HG03039 (cell line): ENCODE data around the gene ATP6V1E1.
"Not testable (repeated sequence)": the region's sequence is repeated elsewhere in the genome, so short reads cannot be mapped to it uniquely, and the experiment has no call there.

Source experiments
- ATAC-seq: cut with Tn5 transposase; IDR thresholded peaks from one replicate; pipeline ENCODE4 v1.9.1; 2021; ENCODE audit warnings: mild to moderate bottlenecking, moderate library complexity; ENCODE audit not compliant: unreplicated experiment

The ATP6V1E1 gene

DNA sequence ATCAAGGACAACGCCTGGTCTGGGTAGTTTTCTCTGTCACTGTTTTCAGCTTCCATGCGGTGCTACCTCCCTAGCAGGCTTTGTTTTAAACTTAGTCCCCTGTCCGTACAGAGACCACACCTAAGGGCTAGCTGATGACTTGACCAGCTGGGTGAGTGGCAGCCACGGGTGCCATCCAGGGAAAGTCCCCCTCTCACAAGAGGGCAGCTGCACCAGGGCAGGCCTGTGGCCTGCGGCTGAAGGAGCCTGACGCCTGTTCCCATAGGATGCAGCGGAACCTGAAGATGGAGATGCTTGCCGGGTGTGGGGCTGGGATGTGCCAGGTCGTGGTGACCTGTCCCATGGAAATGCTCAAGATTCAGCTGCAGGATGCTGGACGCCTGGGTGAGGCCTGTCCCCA, 45.4 kb downstream of the ATP6V1E1 start:
- ATAC-seq, result no peak

DNA sequence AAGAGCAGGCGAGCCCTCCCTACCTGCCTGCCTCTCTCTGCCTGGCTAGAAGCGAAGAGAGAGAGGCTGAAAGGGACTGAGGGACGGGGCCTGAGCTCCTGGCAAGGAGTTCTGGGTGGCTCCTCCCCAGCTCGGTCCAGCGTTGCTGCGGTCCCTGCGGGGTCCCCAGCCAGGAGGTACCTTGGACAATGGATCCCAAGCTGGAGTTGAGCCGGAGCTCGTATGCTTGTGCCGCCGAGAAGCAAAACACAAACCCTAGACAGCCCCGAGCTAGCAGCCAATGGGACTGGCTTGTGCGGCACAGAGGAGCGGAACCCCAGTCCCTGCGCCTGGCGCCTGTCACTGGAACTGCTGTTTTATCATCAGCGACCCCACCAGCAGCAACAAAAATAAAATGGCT, 46.9 kb downstream of the ATP6V1E1 start:
- no peak for ATAC-seq

DNA sequence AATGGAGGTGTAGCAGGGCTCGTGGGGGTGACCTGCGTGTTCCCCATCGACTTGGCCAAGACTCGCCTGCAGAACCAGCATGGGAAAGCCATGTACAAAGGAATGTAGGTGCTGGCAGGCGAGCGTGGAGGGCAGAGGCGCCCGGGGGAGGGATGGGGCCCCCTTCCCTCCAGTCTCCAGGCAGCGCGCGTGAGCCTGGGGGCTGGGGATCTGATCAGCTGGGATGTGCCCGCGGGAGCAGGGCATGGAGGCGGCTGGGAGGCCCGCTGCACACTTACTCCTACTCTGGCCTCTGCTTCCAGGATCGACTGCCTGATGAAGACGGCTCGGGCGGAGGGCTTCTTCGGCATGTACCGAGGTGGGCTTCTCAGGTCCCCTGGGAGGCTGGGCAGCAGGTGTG, 47.5 kb downstream of the ATP6V1E1 start:
- no peak for ATAC-seq

DNA sequence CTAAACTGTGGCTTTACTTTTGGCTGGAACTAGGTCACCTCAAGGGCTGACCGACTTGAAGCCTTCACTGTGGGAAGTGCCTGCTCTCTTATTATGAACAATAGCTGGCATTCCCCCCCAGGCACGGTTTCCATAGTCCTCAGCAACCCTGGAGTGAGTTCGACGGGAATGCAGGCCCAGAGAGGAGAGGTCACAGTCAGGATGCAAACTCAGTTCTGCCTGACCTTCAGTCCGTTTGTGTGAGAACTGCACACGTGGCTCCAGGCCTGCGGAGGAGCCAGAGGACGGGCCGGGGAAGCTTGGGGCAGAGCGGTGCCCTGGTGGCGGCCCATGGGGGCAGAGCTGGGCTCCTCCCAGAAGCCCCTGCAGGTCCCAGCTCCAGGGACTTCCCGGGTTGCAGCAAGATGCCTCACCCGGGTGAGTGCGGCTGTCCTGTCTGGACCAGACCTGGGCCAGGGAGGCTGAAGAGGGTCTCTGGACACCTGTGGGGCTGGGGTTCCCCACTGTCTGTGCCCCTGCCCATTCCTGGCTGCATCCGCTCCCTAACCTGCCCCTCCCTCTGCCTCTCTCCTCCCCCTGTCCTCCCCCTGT, 48.0 kb downstream of the ATP6V1E1 start:
- ATAC-seq, result no peak

DNA sequence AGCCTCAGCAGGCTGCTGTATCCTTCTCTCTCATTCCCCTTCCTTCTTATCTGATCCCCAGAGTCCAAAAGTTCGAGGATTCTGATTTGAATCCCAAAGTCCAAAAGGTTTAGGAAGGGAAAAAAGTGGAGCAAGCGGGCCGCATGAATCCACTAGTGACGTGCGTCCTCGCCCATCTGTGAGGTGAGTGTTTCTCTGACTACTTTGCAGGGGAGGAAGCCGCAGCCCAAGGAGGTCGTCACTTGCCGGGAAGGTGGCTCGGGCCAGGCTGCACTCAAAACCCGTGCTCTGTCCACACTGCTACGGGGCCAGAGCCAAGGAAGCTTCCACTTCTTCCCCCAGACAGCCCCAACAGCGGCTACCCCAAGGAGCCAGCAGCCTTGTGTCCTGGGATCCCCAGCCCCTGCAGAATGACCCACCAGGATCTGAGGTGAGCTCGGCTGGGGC, 49.0 kb downstream of the ATP6V1E1 start:
- no peak for ATAC-seq

DNA sequence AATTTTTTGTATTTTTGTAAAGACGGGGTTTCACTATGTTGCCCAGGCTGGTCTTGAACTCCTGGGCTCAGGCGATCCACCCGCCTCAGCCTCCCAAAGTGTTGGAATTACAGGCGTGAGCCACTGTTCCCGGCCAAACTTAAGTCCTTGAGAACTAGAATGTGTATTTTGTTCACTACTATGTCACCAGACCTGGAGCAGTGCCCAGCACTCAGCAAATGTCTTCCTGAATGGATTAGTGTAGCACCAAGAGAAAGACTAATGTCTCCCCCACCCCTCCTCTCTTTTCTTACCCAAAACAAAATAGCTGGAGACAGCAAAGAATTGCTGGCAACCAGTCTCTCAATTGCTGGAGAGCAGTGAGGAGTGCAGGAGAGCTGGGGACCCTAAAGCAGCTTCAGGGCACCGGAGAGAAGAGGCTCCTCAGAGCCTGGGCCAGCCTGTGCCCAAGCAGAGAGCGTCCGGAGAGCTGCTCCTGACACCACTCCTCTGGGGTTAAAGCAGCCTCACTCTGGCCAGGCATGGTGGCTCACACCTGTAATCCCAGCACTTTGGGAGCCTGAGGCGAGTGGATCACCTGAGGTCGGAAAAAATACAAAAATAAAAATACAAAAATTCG, 50.3 kb downstream of the ATP6V1E1 start:
- ATAC-seq, result no peak

DNA sequence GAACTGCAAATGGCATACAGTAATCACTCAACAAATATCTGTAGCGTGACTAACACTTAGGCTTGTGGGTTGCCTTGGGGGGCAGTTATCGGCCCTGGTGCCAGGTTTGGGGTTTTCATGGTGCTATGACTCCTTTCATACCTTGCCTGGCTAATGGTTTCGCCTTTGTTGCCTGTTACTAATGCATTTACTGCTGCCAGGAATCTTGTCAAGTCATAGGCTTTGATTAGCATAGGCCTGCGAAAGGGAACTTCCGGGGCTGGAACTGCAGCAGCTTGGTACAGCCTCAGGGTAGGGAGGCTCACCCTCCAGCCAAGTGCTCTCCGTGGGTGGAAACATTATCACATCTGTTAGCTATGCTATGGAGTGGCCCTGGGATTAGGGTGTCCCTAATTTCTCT, 52.1 kb downstream of the ATP6V1E1 start:
- no peak for ATAC-seq

DNA sequence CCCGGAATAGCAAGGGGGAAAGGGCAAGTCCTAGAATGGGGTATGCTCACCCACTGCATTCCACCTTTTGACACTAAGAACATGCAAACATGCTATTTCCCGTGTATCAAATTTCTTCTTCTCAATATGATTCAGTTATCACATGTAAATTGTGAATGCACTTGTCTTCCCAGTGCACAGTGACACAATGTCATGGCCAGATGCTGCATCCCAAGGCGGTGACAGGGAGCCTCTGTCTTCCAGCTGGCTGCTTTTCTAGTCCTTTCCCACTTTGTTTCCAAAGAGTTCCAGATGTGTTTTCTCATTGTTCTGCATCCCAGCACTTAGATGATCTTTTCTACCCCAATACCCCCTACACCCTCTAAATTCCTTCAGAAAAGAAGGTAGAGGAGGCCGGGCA, 52.9 kb downstream of the ATP6V1E1 start:
- no peak for ATAC-seq

DNA sequence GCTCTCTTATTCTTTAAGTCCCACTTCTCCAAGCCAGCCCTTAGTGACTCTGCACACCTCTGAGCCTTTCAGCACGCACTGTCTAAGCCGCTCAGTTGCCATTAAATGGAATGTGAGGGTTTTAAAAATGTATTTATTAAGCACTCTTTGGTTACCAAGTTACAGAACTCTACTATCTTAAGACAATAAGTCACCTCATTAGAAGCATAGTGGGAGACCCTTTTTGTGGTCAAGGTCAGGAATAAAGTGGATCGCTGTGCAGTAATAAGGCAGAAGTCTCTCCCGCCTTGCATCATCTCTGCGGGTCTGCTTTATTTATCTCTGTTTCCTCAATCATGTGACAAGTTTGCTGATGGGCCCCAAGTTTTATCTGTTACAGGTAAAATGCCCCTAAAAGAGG, 53.4 kb downstream of the ATP6V1E1 start:
- ATAC-seq, result no peak

DNA sequence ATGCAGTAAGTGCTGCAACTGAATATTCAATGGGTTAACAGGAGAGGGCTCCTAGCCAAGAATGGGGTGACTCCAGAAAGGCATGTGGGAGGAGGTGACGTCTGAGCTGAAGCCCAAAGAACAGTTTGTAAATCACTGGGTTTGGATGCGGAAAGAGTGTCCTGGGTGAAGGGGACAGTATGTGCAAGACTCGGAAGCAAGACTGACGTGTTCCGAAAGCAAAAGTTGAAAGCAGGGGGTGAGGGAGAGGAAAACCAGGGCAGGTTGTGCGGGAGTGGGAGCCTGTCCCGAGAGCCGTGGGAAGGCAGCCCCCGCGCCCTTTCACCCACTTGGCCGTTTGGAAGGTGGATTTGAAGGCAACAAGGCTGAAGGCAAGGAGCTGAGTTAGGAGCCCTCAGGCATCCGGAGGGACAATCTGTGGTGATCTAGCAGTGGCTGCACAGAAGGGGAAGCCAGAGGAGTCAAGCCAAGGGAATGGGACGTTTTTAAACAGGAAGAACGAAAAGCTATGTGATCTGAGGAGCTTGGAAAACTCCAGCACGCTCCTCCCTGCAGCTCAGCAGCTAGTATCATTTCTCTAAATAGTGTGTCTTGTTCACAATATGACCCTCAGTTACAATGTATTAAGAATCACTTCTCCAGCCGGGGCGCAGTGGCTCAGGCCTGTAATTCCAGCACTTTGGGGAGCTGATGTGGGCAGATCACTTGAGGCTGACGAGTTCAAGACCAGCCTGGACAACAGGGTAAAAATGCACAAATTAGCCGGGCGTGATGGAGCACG, 57.5 kb downstream of the ATP6V1E1 start:
- ATAC-seq, result no peak

DNA sequence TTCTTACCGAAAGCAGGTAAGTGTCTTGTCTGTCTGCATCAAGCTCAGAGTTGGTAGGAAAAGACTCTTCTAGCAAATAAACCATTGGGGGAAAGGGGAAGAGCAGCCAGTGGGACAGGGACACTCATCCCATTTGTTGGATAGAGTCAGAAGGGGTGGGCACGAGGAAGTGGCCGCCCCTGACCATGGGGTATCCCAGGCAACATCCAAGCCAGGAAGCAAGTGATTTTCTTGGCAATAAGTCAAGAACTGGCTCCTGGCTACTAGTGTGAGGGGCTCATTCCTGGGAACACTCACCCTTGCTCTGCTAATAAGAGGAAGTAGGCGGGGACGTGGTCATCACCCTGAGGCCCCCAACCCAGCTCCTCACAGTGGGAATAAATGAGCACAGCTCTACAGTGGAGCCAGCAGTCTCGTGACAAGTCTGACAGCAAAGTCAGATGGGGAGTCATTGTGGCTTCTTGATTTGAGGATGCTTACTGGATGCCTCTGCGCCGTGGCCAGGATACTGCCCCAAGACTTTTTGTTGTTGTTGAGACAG, 58.5 kb downstream of the ATP6V1E1 start:
- ATAC-seq, result no peak

DNA sequence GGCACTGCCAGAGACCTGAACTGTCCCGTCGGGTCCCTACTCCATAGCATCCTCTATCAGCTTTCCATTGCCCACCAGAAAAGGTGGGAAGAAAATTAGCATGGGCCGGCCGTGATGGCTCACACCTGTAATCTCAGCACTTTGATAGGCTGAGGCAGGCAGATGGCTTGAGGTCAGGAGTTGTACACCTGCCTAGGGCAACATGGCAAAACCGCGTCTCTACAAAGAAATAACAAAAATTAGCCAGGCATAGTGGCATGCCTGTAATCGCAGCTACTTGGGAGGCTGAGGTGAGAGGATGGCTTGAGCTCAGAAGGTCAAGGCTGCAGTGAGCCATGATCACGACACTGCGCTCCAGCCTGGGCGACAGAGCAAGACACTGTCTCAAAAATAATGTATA, 61.8 kb downstream of the ATP6V1E1 start:
- ATAC-seq, result no peak

DNA sequence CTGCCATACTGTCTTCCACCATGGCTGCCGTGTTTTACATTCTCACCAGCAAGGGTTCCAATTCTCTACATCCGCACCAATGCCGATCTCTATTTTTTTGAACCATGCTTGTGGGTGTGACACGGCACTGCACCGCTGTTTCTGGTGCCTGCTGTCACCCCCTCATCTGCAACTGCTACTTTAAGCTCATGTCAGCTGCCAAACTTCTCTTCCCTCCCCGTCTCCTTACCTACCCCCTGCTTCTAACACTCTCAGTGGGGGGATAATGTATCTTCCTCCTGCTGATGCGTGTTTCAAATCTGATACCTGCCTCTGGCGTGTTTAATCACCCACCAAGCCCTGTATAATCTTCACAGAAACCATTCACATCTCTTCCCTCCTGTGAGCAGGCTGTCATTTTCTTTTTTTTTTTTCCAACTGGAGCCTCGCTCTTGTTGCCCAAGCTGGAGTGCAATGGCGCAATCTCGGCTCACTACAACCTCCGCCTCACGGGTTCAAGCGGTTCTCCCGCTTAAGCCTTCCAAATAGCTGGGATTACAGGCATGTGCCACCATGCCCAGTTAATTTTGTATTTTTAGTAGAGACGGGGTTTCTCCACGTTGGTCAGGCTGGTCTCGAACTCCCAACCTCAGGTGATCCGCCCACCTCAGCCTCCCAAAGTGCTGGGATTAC, 62.4 kb downstream of the ATP6V1E1 start:
- not testable (repeated sequence) for ATAC-seq

DNA sequence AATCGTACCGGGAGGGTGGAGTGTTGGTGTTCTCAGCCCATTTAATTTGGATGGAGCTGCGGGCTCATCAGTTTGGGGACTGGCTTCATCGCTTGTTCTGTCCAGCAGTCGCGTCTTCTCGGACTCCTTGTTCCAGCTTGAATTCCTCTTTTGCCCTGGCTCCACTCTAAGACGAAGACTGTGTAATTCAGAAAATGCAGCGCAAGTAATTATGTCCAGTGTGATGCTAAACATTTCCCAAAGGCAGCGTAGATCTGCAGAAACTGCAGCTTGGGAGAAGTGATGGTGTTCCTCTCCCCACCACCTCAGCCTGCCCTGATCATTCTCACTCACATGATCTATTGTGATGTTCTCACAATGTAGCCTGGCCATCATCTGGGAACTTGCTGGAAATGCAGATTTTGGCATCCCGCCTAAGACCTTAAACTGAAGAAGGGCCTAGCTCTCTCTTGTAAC, 64.6 kb downstream of the ATP6V1E1 start:
- ATAC-seq, result no peak

DNA sequence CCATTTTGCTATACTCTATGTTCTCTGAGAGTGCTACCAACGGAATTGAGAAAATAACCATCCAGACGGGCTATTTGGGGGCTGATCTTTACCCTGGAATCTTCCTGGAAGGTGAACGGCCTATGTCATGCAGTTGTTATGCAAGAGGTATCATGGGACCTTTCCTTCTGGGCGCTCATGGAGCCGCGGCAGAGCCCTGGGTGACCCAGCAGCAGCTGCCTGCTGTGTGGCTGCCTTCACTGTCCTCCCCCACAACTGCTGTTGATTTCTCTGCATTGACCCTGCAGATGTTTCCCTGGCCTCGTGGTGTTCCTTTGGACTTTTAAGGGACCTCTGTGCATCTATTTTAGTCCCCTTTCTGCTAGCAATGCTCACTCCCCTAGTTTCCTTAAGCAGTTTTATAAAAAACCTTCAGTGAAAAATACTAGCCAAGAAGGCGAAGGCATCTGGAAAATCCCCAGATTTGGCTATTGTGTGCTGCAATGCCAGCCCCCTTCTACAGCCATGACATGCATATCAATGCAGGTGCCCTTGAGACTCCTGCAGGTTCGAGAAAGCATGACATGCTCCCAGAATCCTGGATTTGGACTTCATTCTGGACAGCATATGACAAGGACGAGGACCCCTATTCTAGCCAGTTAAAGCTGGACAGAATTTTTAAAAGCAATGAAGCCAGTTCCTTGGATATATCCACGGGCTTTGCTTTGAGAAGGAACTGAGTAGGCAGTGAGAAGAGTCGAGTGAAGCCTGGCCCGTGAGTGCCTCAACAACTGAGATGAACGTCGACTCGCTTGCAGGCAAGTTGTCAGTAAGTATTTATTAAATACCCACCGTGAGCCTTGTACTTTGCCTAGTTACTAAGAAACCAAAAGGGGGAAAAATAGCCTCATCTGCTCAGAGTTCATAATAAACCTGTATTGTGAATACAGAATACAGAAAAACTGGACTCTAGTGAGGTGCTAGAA, 65.4 kb downstream of the ATP6V1E1 start, which contains the start of gene SLC25A18:
Gene SLC25A18 (plus strand): TSS at position 593 of the 965 bp plus-strand sequence. CDS start 16,447 bp downstream, outside the sequence.
- no peak for ATAC-seq

DNA sequence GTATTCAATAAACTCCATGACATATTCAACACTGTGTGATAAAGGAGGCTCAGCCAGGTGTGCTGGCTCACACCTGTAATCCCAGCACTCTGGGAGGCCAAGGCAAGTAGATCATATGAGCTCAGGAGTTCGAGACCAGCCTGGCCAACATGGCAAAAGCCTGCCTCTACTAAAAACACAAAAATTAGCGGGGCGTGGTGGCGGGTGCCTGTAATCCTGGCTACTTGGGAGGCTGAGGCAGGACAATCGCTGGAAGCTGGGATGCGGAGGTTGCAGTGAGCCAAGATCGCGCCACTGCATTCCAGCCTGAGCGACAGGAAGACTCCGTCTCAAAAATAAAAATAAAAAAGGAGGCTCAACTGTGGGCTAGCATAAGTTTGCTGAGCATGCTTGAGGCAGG, 69.4 kb downstream of the ATP6V1E1 start:
- no peak for ATAC-seq

DNA sequence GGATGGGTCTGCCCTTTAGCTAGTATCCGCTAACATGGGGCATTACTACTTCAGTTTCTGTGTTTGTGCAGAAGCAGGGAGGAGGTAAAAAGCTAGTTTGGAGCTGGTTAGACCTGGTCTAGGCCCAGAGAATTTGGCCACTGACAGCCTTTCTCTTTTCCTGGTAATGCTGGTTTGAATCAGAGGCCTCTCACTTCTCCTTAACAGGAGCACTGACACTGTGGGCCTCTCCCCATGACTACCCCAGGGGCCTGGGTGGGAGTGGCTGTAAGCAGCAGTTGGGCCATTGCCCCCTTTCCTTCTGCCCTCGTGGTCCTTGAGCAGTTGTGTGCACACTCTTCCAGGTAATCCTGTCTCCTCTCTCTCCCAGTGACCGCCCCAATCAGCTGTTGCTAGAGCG, 73.7 kb downstream of the ATP6V1E1 start:
- no peak for ATAC-seq

DNA sequence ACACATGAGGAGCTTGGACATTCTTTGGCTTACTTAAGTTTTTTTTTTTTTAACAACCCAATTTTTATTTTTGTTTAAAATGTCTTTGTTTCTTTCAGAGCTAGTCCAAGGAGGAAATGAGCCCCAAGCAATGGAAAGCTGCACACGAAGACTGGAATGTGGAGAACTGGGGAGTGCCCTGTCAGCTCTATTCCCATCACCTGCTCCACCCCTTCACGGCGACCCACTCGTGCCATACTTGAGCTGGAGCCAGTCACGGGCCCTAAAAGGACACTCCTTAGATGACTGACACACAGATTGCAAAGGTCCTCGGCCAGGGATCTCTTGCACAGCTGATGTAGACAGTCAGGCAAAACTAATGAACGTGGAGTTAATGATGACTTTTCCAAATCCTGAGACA, 75.8 kb downstream of the ATP6V1E1 start:
- no peak for ATAC-seq

DNA sequence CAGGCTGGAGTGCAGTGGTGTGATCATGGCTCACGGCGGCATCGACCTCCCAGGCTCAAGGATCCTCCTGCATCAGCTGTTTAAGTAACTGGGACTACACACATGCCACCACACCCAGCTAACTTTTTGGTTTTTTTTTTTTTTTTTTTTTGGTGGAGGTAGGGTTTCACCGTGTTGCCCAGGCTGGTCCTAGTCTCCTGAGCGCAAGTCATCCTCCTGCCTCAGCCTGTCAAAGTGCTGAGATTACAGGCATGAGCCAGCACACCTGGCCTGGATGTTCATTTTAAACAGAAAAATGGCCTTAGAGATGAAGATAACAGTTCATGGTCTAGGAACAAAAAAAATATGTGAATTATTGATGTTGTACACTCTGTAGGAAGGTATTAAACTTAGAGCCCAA, 78.9 kb downstream of the ATP6V1E1 start:
- ATAC-seq, result no peak

DNA sequence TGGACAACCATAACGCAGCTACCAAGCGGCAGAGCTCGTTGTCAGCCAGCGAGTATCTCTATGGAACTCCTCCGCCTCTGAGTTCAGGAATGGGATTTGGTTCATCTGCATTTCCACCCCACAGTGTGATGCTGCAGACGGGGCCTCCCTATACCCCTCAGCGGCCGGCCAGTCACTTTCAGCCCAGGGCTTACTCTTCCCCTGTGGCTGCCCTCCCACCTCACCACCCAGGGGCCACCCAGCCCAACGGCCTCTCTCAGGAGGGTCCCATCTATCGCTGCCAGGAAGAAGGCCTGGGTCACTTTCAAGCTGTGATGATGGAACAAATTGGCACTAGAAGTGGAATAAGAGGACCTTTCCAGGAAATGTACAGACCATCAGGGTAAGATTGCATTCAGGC, 79.4 kb downstream of the ATP6V1E1 start:
- ATAC-seq, result no peak
